LNCaP clone FGC (cell line): ENCODE results near the gene CLDND2.

Experiments used
- DNase-seq: peaks from one replicate; pipeline ENCODE4 v3.0.0-alpha.2; 2011; ENCODE audit warnings: low read depth
- H3K4me3 ChIP-seq: 2 replicates; pipeline ENCODE4 v1.5.1; 2011; ENCODE audit warnings: mild to moderate bottlenecking, low read depth, low read length, control low read depth
- CTCF ChIP-seq: IDR thresholded peaks from 2 replicates; pipeline ENCODE4 v1.5.1; 2012; ENCODE audit warnings: mild to moderate bottlenecking; ENCODE audit not compliant: control insufficient read depth, insufficient read depth; ENCODE audit errors: extremely low read depth

CLDND2 gene

GRCh38 chr19:51321799-51322198 lies 47.0 kb downstream of the CLDND2 start:
- DNase-seq: no peak
- no peak for TF ChIP-seq CTCF
- H3K4me3 ChIP-seq: no peak overlapping the region

- DNase-seq: no peak
- no peak overlapping the region for H3K4me3 ChIP-seq
- TF ChIP-seq CTCF: no peak
Observed at GRCh38 chr19:51320280-51320657, 48.5 kb downstream of the CLDND2 start.

GRCh38 chr19:51319649-51320279 lies 49.0 kb downstream of the CLDND2 start:
- DNase-seq: no peak
- no peak overlapping the region for H3K4me3 ChIP-seq
- no peak for TF ChIP-seq CTCF

DNA sequence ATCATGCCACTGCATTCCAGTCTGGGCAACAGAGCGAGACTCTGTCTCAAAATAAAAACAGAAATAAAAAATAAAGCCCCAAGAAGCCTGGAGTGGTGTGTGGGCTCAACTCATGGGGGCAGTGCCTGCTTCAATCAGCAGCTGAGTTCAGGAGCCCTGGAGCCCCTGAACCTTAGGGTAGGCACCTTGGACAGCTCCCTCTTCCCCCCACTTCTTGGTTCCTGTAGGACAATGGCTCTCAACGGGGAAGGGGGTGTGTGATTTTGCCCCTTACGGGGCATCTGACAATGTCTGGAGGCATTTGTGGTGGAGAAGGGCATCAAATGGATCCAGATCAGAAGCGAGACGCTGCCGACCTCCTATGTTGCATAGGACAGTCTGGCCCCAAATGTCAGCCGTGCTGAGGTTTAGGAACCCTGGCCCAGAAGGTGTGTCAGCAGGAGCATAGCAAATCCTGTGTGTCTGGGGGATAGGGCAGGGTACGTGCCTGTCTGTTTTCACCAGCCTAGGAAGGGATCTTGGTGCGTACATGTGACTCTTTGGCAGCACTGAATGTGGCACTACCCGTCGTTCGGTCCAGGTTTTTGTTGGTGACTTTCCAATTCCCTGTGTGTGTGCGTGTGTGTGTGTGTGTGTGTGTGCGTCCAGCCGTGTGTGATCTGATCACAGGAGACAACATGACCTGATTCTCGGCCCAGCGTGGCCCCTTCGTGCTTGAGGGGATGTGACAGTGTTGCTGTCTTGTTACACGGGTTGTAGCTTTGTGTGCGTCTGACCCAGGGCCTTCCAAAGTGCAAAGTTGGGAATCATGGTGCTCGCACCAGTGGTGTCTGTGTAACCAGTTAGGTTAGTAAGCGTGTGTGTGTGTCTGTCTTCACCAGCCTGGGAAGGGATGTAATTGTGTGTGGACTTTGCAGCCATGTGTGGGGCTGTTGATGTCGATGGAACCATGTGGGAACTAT lies 49.8 kb downstream of the CLDND2 start:
- no peak for DNase-seq

DNA sequence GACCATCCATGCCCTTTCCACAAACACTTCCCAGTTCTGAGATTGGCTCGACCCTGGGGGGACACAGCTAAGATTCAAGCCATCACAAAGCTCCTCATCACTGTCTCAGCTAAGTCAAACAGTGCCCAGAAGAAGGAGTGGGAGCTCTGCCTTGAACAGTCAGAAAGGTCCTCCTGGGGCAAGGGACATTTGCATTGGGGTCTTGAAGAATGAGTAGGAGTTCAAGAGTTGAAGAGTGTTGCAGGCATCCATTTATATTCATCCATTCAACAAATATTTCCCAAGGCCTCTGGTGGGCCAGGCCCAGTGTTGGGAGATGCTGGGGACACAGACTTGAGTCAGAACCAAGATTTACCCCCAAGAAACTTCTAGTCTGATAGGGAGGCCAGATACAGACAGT lies 50.8 kb downstream of the CLDND2 start:
- TF ChIP-seq CTCF: no peak
- no peak for DNase-seq
- no peak overlapping the region for H3K4me3 ChIP-seq

More for the DNA sequence above, 49.8 kb downstream of the CLDND2 start:
- no peak overlapping the region for H3K4me3 ChIP-seq
- TF ChIP-seq CTCF: no peak

GRCh38 chr19:51317376-51317775 lies 51.4 kb downstream of the CLDND2 start:
- DNase-seq: no peak
- no peak overlapping the region for H3K4me3 ChIP-seq
- no peak for TF ChIP-seq CTCF
